ENCODE results near the gene BFSP1. TPM values are rescaled to one million over a fixed set of nuclear protein-coding genes. Genes with fewer than 3 reads are reported as not detected.

BFSP1 gene
- total and polyA plus RNA-seq, 2 experiments from 2014 or later: 2.7 to 4.9 TPM

- Histone ChIP-seq H4K20me1 (replicated peaks; ENCODE audit: insufficient read depth) (no peaks in the 10 kb centered on the region), H3K79me2 (replicated peaks; ENCODE audit: insufficient read depth) (no peaks in the 10 kb centered on the region), H2AFZ (peak overlapping the region; percentile 66; the same call in 1 of the 2 replicates), H3K27me3 (ENCODE audit: insufficient read depth) (peaks cover 9% of the 10 kb centered on the region; the same call in 1 of the 2 replicates), H3K36me3 (ENCODE audit: insufficient read depth) (no peaks in the 10 kb centered on the region), H3K4me2 (no peak overlapping the region), H3K27ac (ENCODE audit: low read depth) (no peak overlapping the region), H3K4me1 (ENCODE audit: insufficient read depth) (peaks cover 7% of the 10 kb centered on the region), H3K9me2 (ENCODE audit: insufficient read depth) (no peaks in the 10 kb centered on the region), H3K4me3 (no peak overlapping the region), H3F3A (replicated peaks; ENCODE audit: low read depth) (peaks cover 5% of the 10 kb centered on the region)
- TF ChIP-seq ETS1 (IDR thresholded peaks at IDR 0.05) (no peak), CTCF (conservative IDR thresholded peaks at IDR 0.05; ENCODE audit: low read depth in 2 of 2) (peak; percentile 94 to 98)
- Mint-ChIP-seq H3K4me1 (peaks cover 18% of the 10 kb centered on the region), H3K27me3 (ENCODE audit: insufficient read depth, low read depth, poor library complexity) (peaks cover 3% of the 10 kb centered on the region), H3K4me3 (no peak overlapping the region; the same call in 2 of the 3 replicates), H3K27ac (0 out of 2 replicates have a peak overlapping the region, but pooled peaks have one; percentile 82), H3K9me3 (peaks cover 4% of the 10 kb centered on the region; the same call in 2 of the 3 replicates), H3K36me3 (ENCODE audit: low read depth) (peaks cover 3% of the 10 kb centered on the region; the same call in 2 of the 3 replicates)
- peak; percentile 94 for DNase-seq (ENCODE audit: low spot score)
- ATAC-seq: peak; percentile 95
Observed at GRCh38 chr20:17536944-17537444, 5.8 kb upstream of the BFSP1 start.

GRCh38 chr20:17534077-17534476 is 2.9 kb upstream of the BFSP1 start:
- no peak overlapping the region for H2AFZ ChIP-seq
- H3K4me2 ChIP-seq: peak overlapping the region; percentile 56
- peak overlapping the region; percentile 18 for H3K4me3 ChIP-seq
- Mint-ChIP-seq H3K4me1 (peaks cover 18% of the 10 kb centered on the region), H3K36me3 (ENCODE audit: low read depth) (peaks cover 3% of the 10 kb centered on the region; the same call in 2 of the 3 replicates), H3K27ac (peak overlapping the region; percentile 54), H3K4me3 (peak overlapping the region; percentile 4; the same call in 1 of the 3 replicates), H3K9me3 (peaks cover 4% of the 10 kb centered on the region; the same call in 2 of the 3 replicates), H3K27me3 (ENCODE audit: insufficient read depth, low read depth, poor library complexity) (peaks cover 11% of the 10 kb centered on the region)
- peaks cover 23% of the 10 kb centered on the region for H3K27me3 ChIP-seq (ENCODE audit: insufficient read depth)
- TF ChIP-seq ETS1 (IDR thresholded peaks at IDR 0.05): 0 out of 2 replicates have a peak, but pooled peaks have one; percentile 47
- no peak for TF ChIP-seq STAT1 (IDR thresholded peaks at IDR 0.05; ENCODE audit: unreplicated experiment)
- no peak for TF ChIP-seq JUNB (IDR thresholded peaks at IDR 0.05; ENCODE audit: unreplicated experiment)
- TF ChIP-seq CTCF (conservative IDR thresholded peaks at IDR 0.05; ENCODE audit: low read depth in 2 of 2): no peak
- DNase-seq (ENCODE audit: low spot score): peak; percentile 60
- no peaks in the 10 kb centered on the region for H3K9me2 ChIP-seq (ENCODE audit: insufficient read depth)
- H3K27ac ChIP-seq (ENCODE audit: low read depth): peak overlapping the region; percentile 20
- H4K20me1 ChIP-seq (replicated peaks; ENCODE audit: insufficient read depth): no peaks in the 10 kb centered on the region
- no peaks in the 10 kb centered on the region for H3K79me2 ChIP-seq (replicated peaks; ENCODE audit: insufficient read depth)
- H3F3A ChIP-seq (replicated peaks; ENCODE audit: low read depth): peaks cover 15% of the 10 kb centered on the region
- H3K4me1 ChIP-seq (ENCODE audit: insufficient read depth): peaks cover 16% of the 10 kb centered on the region
- no peaks in the 10 kb centered on the region for H3K36me3 ChIP-seq (ENCODE audit: insufficient read depth)
- no peak for ATAC-seq
